Sigmoid colon (tissue), 4 donors: ENCODE results near the gene CTNND2.

Experiments used
- CTCF ChIP-seq, 4 experiments: fragments of 450-650 bp in 3 of 4; fragments of 200-600 bp in 1 of 4; IDR thresholded peaks; one replicate each; pipeline ENCODE4 v1.5.1; 2016 to 2019; ENCODE audit warnings: antibody characterized with exemption in 4 of 4, mild to moderate bottlenecking in 3 of 4, moderate library complexity in 2 of 4
- EP300 ChIP-seq, 4 donors: sonication (generic); formaldehyde crosslinking; IDR thresholded peaks; one replicate each; pipeline ENCODE4 v1.6.1; 2017; ENCODE audit warnings: antibody characterized with exemption in 4 of 4
- POLR2A ChIP-seq, 2 donors: fragments of 450-650 bp; IDR thresholded peaks; one replicate each; pipeline ENCODE4 v1.6.1; 2016; ENCODE audit warnings: antibody characterized with exemption in 2 of 2, mild to moderate bottlenecking in 2 of 2, moderate library complexity in 2 of 2
- POLR2AphosphoS5 ChIP-seq, 4 donors: sonication (generic); formaldehyde crosslinking; IDR thresholded peaks; one replicate each; pipeline ENCODE4 v1.6.1; 2017; ENCODE audit warnings: antibody characterized with exemption in 4 of 4

GRCh38 chr5:11851416-11851815 is 52.8 kb downstream of the CTNND2 start:
- TF ChIP-seq EP300 (IDR thresholded peaks at IDR 0.05), result no peak
- no peak for TF ChIP-seq CTCF (IDR thresholded peaks at IDR 0.05)
- TF ChIP-seq POLR2A (IDR thresholded peaks at IDR 0.05), result no peak
- no peak for TF ChIP-seq POLR2AphosphoS5 (IDR thresholded peaks at IDR 0.05)
